ENCODE results near the gene INPP5A. TPM values are rescaled to one million over a fixed set of nuclear protein-coding genes. Genes with fewer than 3 reads are reported as not detected.
"Not testable (repeated sequence)": the region's sequence is repeated elsewhere in the genome, so short reads cannot be mapped to it uniquely, and the experiment has no call there.

The INPP5A gene
- total RNA-seq, 6 donors from 2014 or later: 28.6 to 81.7 (median 44.8) TPM

DNA sequence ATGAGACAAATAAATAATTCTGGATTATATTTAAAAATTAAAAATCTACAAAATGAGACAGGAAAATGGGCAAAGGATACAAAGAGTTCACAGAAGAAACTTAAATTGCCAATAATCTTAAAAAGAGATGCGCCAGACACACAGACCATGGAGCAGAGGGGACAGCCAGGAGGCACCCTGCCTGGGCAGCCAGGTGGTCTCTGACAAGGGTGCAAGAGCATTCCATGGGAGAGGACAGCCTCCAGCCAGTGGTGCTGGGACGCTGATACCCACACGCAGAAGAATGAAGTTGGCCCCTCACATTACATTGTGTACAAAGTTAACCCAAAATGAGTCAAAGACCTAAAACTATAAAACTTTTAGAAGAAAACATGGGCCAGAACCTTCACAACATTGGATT, 142.1 kb downstream of the INPP5A start:
- WGBS, 2 donors: 98 to 100% methylated on average over 3 of the region's 3 CpGs
- no peaks in the 10 kb centered on the region for H3K27me3 ChIP-seq
- TF ChIP-seq EP300 (IDR thresholded peaks at IDR 0.05) (no peak), POLR2AphosphoS5 (IDR thresholded peaks at IDR 0.05) (no peak), POLR2A (IDR thresholded peaks at IDR 0.05) (no peak)
- TF ChIP-seq, protein P1, sequence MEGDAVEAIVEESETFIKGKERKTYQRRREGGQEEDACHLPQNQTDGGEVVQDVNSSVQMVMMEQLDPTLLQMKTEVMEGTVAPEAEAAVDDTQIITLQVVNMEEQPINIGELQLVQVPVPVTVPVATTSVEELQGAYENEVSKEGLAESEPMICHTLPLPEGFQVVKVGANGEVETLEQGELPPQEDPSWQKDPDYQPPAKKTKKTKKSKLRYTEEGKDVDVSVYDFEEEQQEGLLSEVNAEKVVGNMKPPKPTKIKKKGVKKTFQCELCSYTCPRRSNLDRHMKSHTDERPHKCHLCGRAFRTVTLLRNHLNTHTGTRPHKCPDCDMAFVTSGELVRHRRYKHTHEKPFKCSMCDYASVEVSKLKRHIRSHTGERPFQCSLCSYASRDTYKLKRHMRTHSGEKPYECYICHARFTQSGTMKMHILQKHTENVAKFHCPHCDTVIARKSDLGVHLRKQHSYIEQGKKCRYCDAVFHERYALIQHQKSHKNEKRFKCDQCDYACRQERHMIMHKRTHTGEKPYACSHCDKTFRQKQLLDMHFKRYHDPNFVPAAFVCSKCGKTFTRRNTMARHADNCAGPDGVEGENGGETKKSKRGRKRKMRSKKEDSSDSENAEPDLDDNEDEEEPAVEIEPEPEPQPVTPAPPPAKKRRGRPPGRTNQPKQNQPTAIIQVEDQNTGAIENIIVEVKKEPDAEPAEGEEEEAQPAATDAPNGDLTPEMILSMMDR (IDR thresholded peaks at IDR 0.05): no peak
- H3K4me1 ChIP-seq: peaks cover 0 to 9% (median 6%) of the 10 kb centered on the region in 4 donors
- DNase-seq (peak in 1 of 2 donors; percentile 8), ATAC-seq (ENCODE audit: low FRiP score in 2 of 2) (no peak)
- H3K9me3 ChIP-seq: no peaks in the 10 kb centered on the region
- H3K27ac ChIP-seq: no peak overlapping the region
- peaks cover 0 to 6% (median 0%) of the 10 kb centered on the region in 4 donors for H3K36me3 ChIP-seq
- H3K4me3 ChIP-seq: no peak overlapping the region

DNA sequence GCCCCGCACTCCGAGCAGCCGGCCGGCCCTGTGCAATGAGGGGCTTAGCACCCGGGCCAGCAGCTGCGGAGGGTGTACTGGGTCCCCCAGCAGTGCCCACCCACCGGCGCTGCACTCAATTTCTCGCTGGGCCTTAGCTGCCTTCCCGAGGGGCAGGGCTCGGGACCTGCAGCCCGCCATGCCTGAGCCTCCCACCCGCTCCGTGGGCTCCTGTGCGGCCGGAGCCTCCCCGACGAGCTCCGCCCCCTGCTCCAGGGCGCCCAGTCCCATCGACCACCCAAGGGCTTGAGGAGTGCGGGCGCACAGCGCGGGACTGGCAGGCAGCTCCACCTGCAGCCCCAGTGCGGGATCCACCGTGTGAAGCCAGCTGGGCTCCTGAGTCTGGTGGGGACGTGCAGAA, 143.2 kb downstream of the INPP5A start:
- ATAC-seq (ENCODE audit: low FRiP score in 2 of 2); H3K9me3 ChIP-seq; H3K4me3 ChIP-seq; H3K27ac ChIP-seq; H3K27me3 ChIP-seq; H3K36me3 ChIP-seq: not testable (repeated sequence)
- 94 to 100% methylated on average over 7 to 13 of the region's 28 CpGs for WGBS, 2 donors
- peak in 1 of 2 donors; percentile 73 for DNase-seq
- peaks cover 0 to 18% (median 14%) of the 10 kb centered on the region in 4 donors for H3K4me1 ChIP-seq

DNA sequence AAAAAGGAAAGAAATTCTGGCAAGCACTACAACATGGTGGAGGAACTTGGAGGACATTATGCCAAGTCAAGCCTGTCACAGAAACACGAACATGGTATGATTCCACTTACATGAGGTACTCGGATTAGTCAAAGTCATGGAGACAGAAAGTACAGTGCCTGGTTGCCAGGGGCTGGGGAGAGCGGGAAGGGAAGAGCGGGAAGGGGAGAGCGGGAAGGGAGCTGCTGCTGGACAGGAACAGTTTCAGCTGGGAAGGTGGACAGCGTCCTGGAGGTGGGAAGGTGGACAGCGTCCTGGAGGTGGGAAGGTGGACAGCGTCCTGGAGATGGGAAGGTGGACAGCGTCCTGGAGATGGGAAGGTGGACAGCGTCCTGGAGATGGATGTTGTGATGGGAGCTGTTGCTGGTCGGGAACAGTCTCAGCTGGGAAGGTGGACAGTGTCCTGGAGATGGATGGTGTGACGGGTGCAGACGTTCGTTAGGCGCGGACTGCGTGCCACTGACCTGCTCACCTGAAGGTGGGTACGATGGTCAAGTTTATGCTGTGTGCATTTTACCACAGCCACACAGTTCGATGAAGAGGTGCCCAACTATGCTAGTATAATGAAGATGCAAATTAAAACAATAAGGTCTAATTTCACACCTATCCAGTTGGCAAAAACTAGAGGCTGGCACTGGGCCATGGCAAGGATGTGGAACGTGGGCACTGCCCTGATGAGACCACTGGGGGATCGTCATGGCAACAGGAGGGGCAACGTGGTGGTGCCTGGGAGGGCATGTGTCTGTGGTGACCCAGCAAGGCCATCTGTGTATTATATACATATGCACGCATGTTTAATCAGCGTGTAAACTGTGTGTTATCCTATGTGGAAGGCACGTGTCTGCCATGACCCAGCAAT, 144.5 kb downstream of the INPP5A start:
- WGBS, 2 donors: 90 to 94% methylated on average over 25 of the region's 25 CpGs
- H3K36me3 ChIP-seq: peaks cover 0 to 6% (median 0%) of the 10 kb centered on the region in 4 donors
- peaks cover 0 to 25% (median 17%) of the 10 kb centered on the region in 4 donors for H3K4me1 ChIP-seq
- TF ChIP-seq, protein P1 (IDR thresholded peaks at IDR 0.05): no peak
- TF ChIP-seq POLR2AphosphoS5 (IDR thresholded peaks at IDR 0.05): no peak
- no peak for TF ChIP-seq POLR2A (IDR thresholded peaks at IDR 0.05)
- TF ChIP-seq EP300 (IDR thresholded peaks at IDR 0.05): no peak
- H3K27ac ChIP-seq: no peak overlapping the region
- ATAC-seq (ENCODE audit: low FRiP score in 2 of 2) (no peak), DNase-seq (peak; percentile 11 to 25)
- H3K27me3 ChIP-seq: no peaks in the 10 kb centered on the region
- H3K9me3 ChIP-seq: no peaks in the 10 kb centered on the region
- no peak overlapping the region for H3K4me3 ChIP-seq

DNA sequence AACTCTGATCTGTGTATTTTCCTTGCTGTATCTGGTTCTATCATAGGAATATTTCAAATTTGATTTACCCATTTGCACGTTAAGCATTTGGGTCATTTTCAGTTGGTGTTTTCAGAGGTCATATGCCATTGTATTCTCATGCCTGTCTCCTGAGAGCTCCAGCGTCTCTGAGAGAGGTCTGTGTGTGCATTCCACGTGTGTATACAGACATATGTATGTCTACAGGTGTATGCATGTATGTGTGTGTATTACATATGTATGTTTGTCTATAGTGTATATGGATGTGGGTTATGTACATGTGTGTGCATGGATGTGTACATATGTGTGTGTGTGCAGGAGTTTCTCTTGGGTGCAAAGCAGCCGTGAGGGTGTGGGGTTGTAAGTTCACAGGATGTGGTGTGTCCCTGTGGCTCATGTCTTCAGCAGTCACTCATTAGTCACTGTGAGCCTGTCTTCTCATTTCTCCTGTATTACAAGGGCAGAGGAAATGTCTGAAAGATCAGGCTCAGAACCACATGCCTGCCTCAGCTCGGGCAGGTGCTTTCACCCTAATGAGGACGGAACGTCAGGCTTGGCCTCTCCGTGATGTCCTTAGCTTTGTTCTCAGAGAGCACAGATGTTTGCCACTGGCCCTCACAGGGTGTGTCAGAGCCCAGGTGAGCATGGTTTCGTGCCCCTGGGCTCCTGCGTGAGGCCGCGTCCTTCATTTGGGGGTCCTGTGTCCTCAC, 146.7 kb downstream of the INPP5A start:
- peaks cover 0 to 25% (median 17%) of the 10 kb centered on the region in 4 donors for H3K4me1 ChIP-seq
- TF ChIP-seq EP300 (IDR thresholded peaks at IDR 0.05): no peak
- no peak for TF ChIP-seq POLR2AphosphoS5 (IDR thresholded peaks at IDR 0.05)
- no peak for TF ChIP-seq POLR2A (IDR thresholded peaks at IDR 0.05)
- TF ChIP-seq, protein P1 (IDR thresholded peaks at IDR 0.05): no peak
- H3K9me3 ChIP-seq: no peaks in the 10 kb centered on the region
- no peak for ATAC-seq (ENCODE audit: low FRiP score in 2 of 2)
- H3K36me3 ChIP-seq: peaks cover 0 to 6% (median 0%) of the 10 kb centered on the region in 4 donors
- H3K27me3 ChIP-seq: no peaks in the 10 kb centered on the region
- WGBS, 2 donors: 76 to 84% methylated on average over 12 of the region's 12 CpGs
- DNase-seq: peak in 1 of 2 donors; percentile 15
- peak overlapping the region in 1 of 4 donors; percentile 68 for H3K27ac ChIP-seq
- H3K4me3 ChIP-seq: no peak overlapping the region

Measured in upper lobe of left lung (tissue), 6 donors.